Hair follicular keratinocyte (primary cell): Measurements from ENCODE around the gene FTL. TPM values are rescaled to one million over a fixed set of nuclear protein-coding genes. Genes with fewer than 3 reads are reported as not detected.

Experiments used
- total RNA-seq: library from RNA; depleted of rRNA; stranded (reverse); fragments of >200 nt; gene quantifications from 2 replicates; pipeline ENCODE4 v1.2.3, GENCODE V29; 2015

The FTL gene
- total RNA-seq: 713 and 910 TPM in 2 replicates

DNA sequence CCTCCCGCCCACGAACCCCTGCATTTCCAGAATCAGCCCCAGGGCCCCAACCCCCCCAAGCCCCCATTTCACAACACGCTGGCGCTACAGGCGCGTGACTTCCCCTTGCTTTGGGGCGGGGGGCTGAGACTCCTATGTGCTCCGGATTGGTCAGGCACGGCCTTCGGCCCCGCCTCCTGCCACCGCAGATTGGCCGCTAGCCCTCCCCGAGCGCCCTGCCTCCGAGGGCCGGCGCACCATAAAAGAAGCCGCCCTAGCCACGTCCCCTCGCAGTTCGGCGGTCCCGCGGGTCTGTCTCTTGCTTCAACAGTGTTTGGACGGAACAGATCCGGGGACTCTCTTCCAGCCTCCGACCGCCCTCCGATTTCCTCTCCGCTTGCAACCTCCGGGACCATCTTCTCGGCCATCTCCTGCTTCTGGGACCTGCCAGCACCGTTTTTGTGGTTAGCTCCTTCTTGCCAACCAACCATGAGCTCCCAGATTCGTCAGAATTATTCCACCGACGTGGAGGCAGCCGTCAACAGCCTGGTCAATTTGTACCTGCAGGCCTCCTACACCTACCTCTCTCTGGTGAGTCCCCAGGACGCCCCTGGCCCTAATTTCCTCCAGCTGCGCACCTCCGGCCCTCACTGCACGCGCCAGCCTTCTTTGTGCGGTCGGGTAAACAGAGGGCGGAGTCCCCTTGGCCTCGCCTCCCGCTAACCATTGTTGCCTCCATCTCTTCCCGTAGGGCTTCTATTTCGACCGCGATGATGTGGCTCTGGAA lies at the start of gene FTL:
FTL (plus strand) TSS at position 270 of the 766 bp plus-strand sequence; CDS start at position 469, 199 bp downstream.

DNA sequence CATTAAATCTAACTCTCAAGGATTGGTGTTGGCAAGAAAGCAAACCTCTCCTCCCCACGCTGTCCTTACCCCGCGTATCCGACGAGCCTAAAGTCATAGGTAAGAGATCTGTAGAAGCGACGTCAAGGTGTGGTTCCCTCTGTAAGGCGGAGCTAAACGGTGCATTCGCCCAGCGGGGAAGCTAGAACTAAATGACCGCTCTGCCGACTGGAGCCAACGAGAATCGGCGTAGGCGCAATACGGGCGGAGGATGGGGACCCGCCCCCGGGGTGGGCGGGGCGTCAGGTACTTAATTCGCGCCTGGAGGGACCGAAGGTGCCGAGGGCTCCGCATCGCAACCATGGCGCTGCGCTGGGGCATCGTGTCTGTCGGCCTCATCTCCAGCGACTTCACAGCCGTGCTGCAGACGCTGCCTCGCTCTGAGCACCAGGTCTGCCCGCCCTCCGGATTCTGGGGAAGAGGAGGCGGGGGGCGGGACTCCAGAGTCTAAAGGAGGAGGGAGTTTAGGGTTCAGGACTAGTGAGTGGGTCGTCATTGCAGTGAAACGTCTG lies 31.7 kb upstream of the FTL start, which contains the start of gene DHDH:
DHDH (plus strand) TSS at position 318 of the 551 bp plus-strand sequence; CDS start at position 341, 23 bp downstream.

DNA sequence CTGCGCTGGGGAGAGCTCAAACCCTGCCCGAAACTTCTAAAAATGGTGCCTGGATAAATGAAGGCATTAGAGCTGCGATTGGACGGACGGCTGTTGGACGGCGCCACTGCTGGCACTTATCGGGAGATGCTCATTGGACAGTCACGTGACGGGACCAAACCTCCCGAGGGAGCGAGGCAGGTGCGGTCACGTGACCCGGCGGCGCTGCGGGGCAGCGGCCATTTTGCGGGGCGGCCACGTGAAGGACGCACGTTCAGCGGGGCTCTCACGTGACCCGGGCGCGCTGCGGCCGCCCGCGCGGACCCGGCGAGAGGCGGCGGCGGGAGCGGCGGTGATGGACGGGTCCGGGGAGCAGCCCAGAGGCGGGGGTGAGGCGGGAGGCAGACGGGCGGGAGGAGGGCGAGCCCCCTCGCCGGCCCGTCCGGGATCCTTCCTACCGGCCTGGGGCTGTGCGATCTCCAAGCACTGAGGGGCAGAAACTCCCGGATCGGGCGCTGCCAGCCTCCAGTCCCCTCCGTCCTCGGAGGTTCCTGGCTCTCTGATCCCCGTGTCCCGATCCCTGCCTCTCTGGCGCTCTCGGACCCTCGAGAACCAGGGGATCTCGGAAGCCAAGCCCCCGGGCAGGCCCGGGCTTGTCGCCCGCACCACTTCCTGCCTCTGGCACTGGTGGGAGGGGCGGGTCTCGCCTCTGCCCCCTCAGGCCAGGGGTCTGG lies 10.4 kb upstream of the FTL start, which contains the start of gene BAX:
BAX (plus strand) TSS at position 281 of the 713 bp plus-strand sequence; CDS start at position 335, 54 bp downstream.

DNA sequence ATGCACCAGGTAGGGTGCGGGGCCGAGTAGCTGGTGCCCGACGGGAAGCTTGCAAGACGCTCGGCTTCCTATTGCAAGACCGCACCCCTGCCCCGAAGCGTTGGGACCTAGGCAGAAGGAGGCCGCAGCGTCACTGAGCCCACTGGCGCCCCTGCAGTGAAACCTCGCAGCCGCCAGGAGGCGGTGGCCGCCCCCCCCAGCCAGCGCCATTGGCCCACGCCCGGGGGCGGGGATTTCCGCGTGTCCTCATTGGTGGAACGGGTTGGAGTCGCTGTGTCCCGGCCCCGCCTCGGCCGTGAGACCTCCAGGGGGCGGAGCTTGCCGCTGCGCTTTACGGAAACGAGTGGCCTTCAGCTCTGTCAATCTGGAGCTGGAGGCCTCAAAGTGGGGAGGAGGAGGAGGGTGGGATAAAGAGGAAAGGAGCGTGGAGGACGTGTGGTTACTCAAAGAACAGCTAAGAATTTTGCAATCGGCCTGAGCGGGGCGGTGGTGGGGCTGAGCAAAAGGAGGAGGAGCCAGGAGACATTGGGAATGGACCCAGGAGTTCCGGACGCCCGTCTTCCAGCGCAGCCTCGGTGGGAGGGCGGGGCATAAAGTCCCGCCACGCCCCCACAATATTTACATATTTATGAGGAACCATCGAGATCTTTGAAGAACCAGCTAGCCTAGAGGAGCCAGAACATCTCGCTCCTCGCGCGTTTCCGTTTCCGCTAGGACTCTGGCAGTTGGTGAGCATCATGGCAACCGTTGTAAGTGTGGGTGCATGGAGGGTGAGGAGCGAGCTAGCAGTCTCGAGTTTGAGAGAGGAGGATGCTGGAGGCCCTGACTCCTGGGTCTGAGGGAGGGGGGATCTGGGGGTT lies 28.3 kb downstream of the FTL start, which contains the start of the genes GYS1 and RUVBL2:
GYS1 (minus strand) TSS at position 135 of the 860 bp plus-strand sequence. CDS start 197 bp downstream, outside the sequence.
RUVBL2 (plus strand) TSS at position 713 of the 860 bp plus-strand sequence; CDS start at position 738, 25 bp downstream.

Other genes with a start within 250 kb of the FTL start
- gene MAMSTR, start 245.6 kb upstream of the FTL start, total RNA-seq: 0.39 and 0.72 TPM in 2 replicates
- 17.6 and 25.1 TPM in 2 replicates for gene RASIP1, start 224.7 kb upstream of the FTL start, total RNA-seq
- 0.04 and 0.23 TPM in 2 replicates for gene IZUMO1, start 218.4 kb upstream of the FTL start, total RNA-seq
- 7.3 and 11.6 TPM in 2 replicates for gene FUT1, start 212.7 kb upstream of the FTL start, total RNA-seq
- gene FGF21, start 209.8 kb upstream of the FTL start, total RNA-seq: not detected in 2 replicates
- gene BCAT2, start 154.3 kb upstream of the FTL start, total RNA-seq: 63.9 and 77.8 TPM in 2 replicates
- 0.23 and 1.2 TPM in 2 replicates for gene HSD17B14, start 128.8 kb upstream of the FTL start, total RNA-seq
- gene PLEKHA4, start 96.7 kb upstream of the FTL start, total RNA-seq: 7.4 and 11.0 TPM in 2 replicates
- 22.4 and 61.8 TPM in 2 replicates for gene PPP1R15A, start 92.9 kb upstream of the FTL start, total RNA-seq
- not detected in 2 replicates for gene TULP2, start 66.6 kb upstream of the FTL start, total RNA-seq
- 214 and 343 TPM in 2 replicates for gene NUCB1, start 65.0 kb upstream of the FTL start, total RNA-seq
- 0.11 and 1.2 TPM in 2 replicates for gene DHDH, start 31.6 kb upstream of the FTL start, total RNA-seq
- 92.1 and 106 TPM in 2 replicates for gene BAX, start 10.4 kb upstream of the FTL start, total RNA-seq
- gene GYS1, start 28.0 kb downstream of the FTL start, total RNA-seq: 46.7 and 54.8 TPM in 2 replicates
- 231 and 392 TPM in 2 replicates for gene RUVBL2, start 28.6 kb downstream of the FTL start, total RNA-seq
- not detected in 2 replicates for gene LHB, start 51.8 kb downstream of the FTL start, total RNA-seq
- gene CGB3, start 59.0 kb downstream of the FTL start, total RNA-seq: not detected in 2 replicates
- gene CGB2, start 66.6 kb downstream of the FTL start, total RNA-seq: 0.99 TPM in 1 of 2 replicates, not detected in the other
- gene CGB1, start 71.6 kb downstream of the FTL start, total RNA-seq: not detected in 2 replicates
- gene CGB5, start 78.5 kb downstream of the FTL start, total RNA-seq: not detected in 2 replicates
- not detected in 2 replicates for gene CGB8, start 83.8 kb downstream of the FTL start, total RNA-seq
- 0.30 and 8.4 TPM in 2 replicates for gene CGB7, start 92.4 kb downstream of the FTL start, total RNA-seq
- gene NTF4, start 99.5 kb downstream of the FTL start, total RNA-seq: 4.9 and 5.7 TPM in 2 replicates
- gene KCNA7, start 107.4 kb downstream of the FTL start, total RNA-seq: not detected in 2 replicates
- gene SNRNP70, start 120.1 kb downstream of the FTL start, total RNA-seq: 114 and 271 TPM in 2 replicates
- 2.9 and 5.7 TPM in 2 replicates for gene LIN7B, start 149.1 kb downstream of the FTL start, total RNA-seq
- 4.1 and 5.4 TPM in 2 replicates for gene C19orf73, start 153.8 kb downstream of the FTL start, total RNA-seq
- gene PPFIA3, start 154.2 kb downstream of the FTL start, total RNA-seq: 4.0 and 6.6 TPM in 2 replicates
- gene HRC, start 190.1 kb downstream of the FTL start, total RNA-seq: not detected in 2 replicates
- 17.2 and 32.5 TPM in 2 replicates for gene TRPM4, start 192.5 kb downstream of the FTL start, total RNA-seq